GM23248 (cell line): Measurements from ENCODE around the gene LSMEM2.

Source experiments
- EZH2 ChIP-seq: fragments of 200-600 bp; sonication (generic); IDR thresholded peaks from 2 replicates; pipeline ENCODE4 v1.6.1; 2018; ENCODE audit warnings: antibody characterized with exemption, mild to moderate bottlenecking; ENCODE audit not compliant: insufficient read depth, poor library complexity, severe bottlenecking
- EZH2phosphoT487 ChIP-seq: fragments of 200-600 bp; sonication (generic); IDR thresholded peaks from 2 replicates; pipeline ENCODE4 v1.6.1; 2018; ENCODE audit warnings: antibody characterized with exemption, moderate library complexity, mild to moderate bottlenecking, low read depth; ENCODE audit not compliant: insufficient read depth

GRCh38 chr3:50268276-50268675 is 10.6 kb upstream of the LSMEM2 start:
- TF ChIP-seq EZH2: no peak
- TF ChIP-seq EZH2phosphoT487: no peak
